H1 (cell line): ENCODE data around the gene LIMK1. TPM values are rescaled to one million over a fixed set of nuclear protein-coding genes. Genes with fewer than 3 reads are reported as not detected.

Experiments used
- CTCF ChIA-PET: fragments of 300-600 bp; sonication (Branson Sonifier 250); formaldehyde crosslinking; loops from one replicate; lab custom pipeline; 2021; ENCODE audit not compliant: partially characterized antibody; lab: Charles Lee
- POLR2A ChIA-PET: fragments of 300-600 bp; sonication (Branson Sonifier 250); formaldehyde crosslinking; loops from one replicate; lab custom pipeline; 2021; ENCODE audit warnings: inconsistent platforms; ENCODE audit not compliant: partially characterized antibody; lab: Charles Lee
- DNase-seq, 2 experiments: peaks; one replicate each; pipeline versions ENCODE4 v3.0.0 to v3.0.0-alpha.2; 2010 to 2022; ENCODE audit warnings: low spot score in 2 of 2, low read depth in 1 of 2, mixed read lengths in 1 of 2
- FAIRE-seq: peaks from 2 replicates; lab custom pipeline; 2011; peaks lifted over from hg19 to GRCh38; lab: Jason Lieb, UNC
- H2AFZ ChIP-seq: 2 replicates; pipeline ENCODE4 v1.8.1; 2012; ENCODE audit warnings: low read length, inconsistent platforms
- H2AK5ac ChIP-seq: 2 replicates; pipeline ENCODE4 v1.6.1; 2013; ENCODE audit warnings: low read depth, low read length
- H2BK120ac ChIP-seq: replicated peaks from 2 replicates; pipeline ENCODE3; 2013; ENCODE audit warnings: low read depth, low read length, inconsistent platforms
- H2BK12ac ChIP-seq: 2 replicates; pipeline ENCODE4 v1.6.1; 2013; ENCODE audit warnings: low read depth, low read length
- H2BK15ac ChIP-seq: 2 replicates; pipeline ENCODE4 v1.6.1; 2013; ENCODE audit warnings: low read length
- H2BK20ac ChIP-seq: 2 replicates; pipeline ENCODE4 v1.6.1; 2013; ENCODE audit warnings: low read length
- H2BK5ac ChIP-seq: 2 replicates; pipeline ENCODE4 v1.6.1; 2013; ENCODE audit warnings: low read depth, low read length
- H3K14ac ChIP-seq: 2 replicates; pipeline ENCODE4 v1.6.1; 2013; ENCODE audit warnings: inconsistent platforms; ENCODE audit not compliant: insufficient read length
- H3K18ac ChIP-seq: 2 replicates; pipeline ENCODE4 v1.6.1; 2013; ENCODE audit warnings: low read length; ENCODE audit errors: extremely low read depth
- H3K23ac ChIP-seq: 2 replicates; pipeline ENCODE4 v1.6.1; 2013; ENCODE audit warnings: inconsistent platforms; ENCODE audit not compliant: insufficient read length
- H3K23me2 ChIP-seq: 2 replicates; pipeline ENCODE4 v1.6.1; 2013; ENCODE audit warnings: low read depth, low read length
- H3K27ac ChIP-seq: 2 replicates; pipeline ENCODE4 v1.6.1; 2011; ENCODE audit warnings: low read depth, low read length, inconsistent platforms
- H3K27me3 ChIP-seq, 4 experiments: replicated peaks in 1 of 4; 1 replicate in 1 of 4; 2 replicates in 3 of 4; pipeline versions ENCODE4 v1.6.1 to v1.8.1; 2011 to 2013; ENCODE audit warnings: low read length in 3 of 4, mild to moderate bottlenecking in 3 of 4, inconsistent platforms in 2 of 4, mixed read lengths in 2 of 4, moderate library complexity in 1 of 4; ENCODE audit not compliant: control insufficient read depth in 3 of 4, insufficient read depth in 3 of 4; ENCODE audit errors: extremely low read depth in 1 of 4
- H3K36me3 ChIP-seq, 4 experiments: 2 replicates each; pipeline versions ENCODE4 v1.6.1 to v1.8.1; 2011 to 2013; ENCODE audit warnings: mild to moderate bottlenecking in 4 of 4, low read length in 3 of 4, moderate library complexity in 2 of 4, control low read depth in 1 of 4, inconsistent platforms in 1 of 4; ENCODE audit not compliant: insufficient read depth in 4 of 4, control insufficient read depth in 2 of 4
- H3K4ac ChIP-seq: replicated peaks from 2 replicates; pipeline ENCODE3; 2013; ENCODE audit warnings: low read length, low read depth, mixed read lengths, inconsistent platforms; ENCODE audit not compliant: insufficient read length
- H3K4me1 ChIP-seq, 4 experiments: replicated peaks in 1 of 4; 1 replicate in 1 of 4; 2 replicates in 3 of 4; pipeline versions ENCODE4 v1.6.1 to v1.8.1; 2011 to 2013; ENCODE audit warnings: low read length in 3 of 4, inconsistent platforms in 2 of 4, mixed read lengths in 1 of 4; ENCODE audit not compliant: insufficient read depth in 4 of 4, control insufficient read depth in 3 of 4
- H3K4me2 ChIP-seq, 2 experiments: 2 replicates each; pipeline versions ENCODE4 v1.6.1 to v1.8.1; 2011 to 2013; ENCODE audit warnings: low read depth in 2 of 2, low read length in 2 of 2, control low read depth in 1 of 2, inconsistent platforms in 1 of 2, mild to moderate bottlenecking in 1 of 2; ENCODE audit not compliant: insufficient read depth in 1 of 2
- H3K4me3 ChIP-seq, 4 experiments: fragments of 200-600, 300-600 bp in 1 of 4; sonication (generic), shearing (Covaris generic), sonication (Bioruptor Twin) in 1 of 4; 2 replicates each; pipeline versions ENCODE4 v1.5.1 to v1.8.1; 2011 to 2016; ENCODE audit warnings: low read length in 4 of 4, low read depth in 3 of 4, control low read depth in 2 of 4, inconsistent platforms in 2 of 4, mild to moderate bottlenecking in 2 of 4, mixed read lengths in 1 of 4, moderate library complexity in 1 of 4; ENCODE audit not compliant: insufficient read depth in 2 of 4; ENCODE audit errors: extremely low read depth in 1 of 4
- H3K56ac ChIP-seq: replicated peaks from 2 replicates; pipeline ENCODE3; 2013; ENCODE audit warnings: low read depth, mild to moderate bottlenecking, mixed read lengths, low read length, inconsistent platforms; ENCODE audit not compliant: insufficient read length
- H3K79me1 ChIP-seq: 2 replicates; pipeline ENCODE4 v1.6.1; 2013; ENCODE audit warnings: low read depth, low read length, control low read depth
- H3K79me2 ChIP-seq, 2 experiments: 2 replicates each; pipeline versions ENCODE4 v1.6.1 to v1.8.1; 2012 to 2013; ENCODE audit warnings: low read length in 2 of 2, mild to moderate bottlenecking in 2 of 2, inconsistent platforms in 1 of 2; ENCODE audit not compliant: insufficient read depth in 2 of 2, control insufficient read depth in 1 of 2
- H3K9ac ChIP-seq, 4 experiments: replicated peaks in 1 of 4; 1 replicate in 1 of 4; 2 replicates in 3 of 4; pipeline versions ENCODE4 v1.6.1 to v1.8.1; 2011 to 2013; ENCODE audit warnings: low read depth in 3 of 4, low read length in 3 of 4, control low read depth in 2 of 4, mild to moderate bottlenecking in 2 of 4, moderate library complexity in 2 of 4, inconsistent platforms in 1 of 4; ENCODE audit errors: extremely low read depth in 1 of 4
- H3K9me3 ChIP-seq, 2 experiments: 2 replicates each; pipeline versions ENCODE4 v1.6.1 to v1.8.1; 2012 to 2013; ENCODE audit warnings: mild to moderate bottlenecking in 2 of 2, moderate library complexity in 2 of 2, control low read depth in 1 of 2, inconsistent platforms in 1 of 2, low read depth in 1 of 2, low read length in 1 of 2, mixed read lengths in 1 of 2; ENCODE audit not compliant: insufficient read depth in 2 of 2
- H4K20me1 ChIP-seq, 2 experiments: replicated peaks in 1 of 2; 2 replicates each; pipeline versions ENCODE3 to v1.8.1; 2011 to 2013; ENCODE audit warnings: inconsistent platforms in 2 of 2, low read length in 2 of 2, mild to moderate bottlenecking in 1 of 2; ENCODE audit not compliant: insufficient read depth in 2 of 2, control insufficient read depth in 1 of 2
- H4K5ac ChIP-seq: 2 replicates; pipeline ENCODE4 v1.6.1; 2013; ENCODE audit warnings: low read length, low read depth, mixed read lengths, inconsistent platforms; ENCODE audit not compliant: insufficient read length
- H4K8ac ChIP-seq: 2 replicates; pipeline ENCODE4 v1.8.0; 2013; ENCODE audit warnings: mild to moderate bottlenecking, moderate library complexity, low read length, inconsistent platforms; ENCODE audit not compliant: insufficient read depth; ENCODE audit errors: extremely low read depth
- H4K91ac ChIP-seq: replicated peaks from 2 replicates; pipeline ENCODE3; 2013; ENCODE audit warnings: low read length, mixed read lengths, inconsistent platforms; ENCODE audit not compliant: insufficient read length
- ASH2L ChIP-seq: fragments of 200-600, 300-600 bp; sonication (generic); IDR thresholded peaks from one replicate; pipeline ENCODE4 v1.7.1; 2017; ENCODE audit warnings: low read length
- CBX5 ChIP-seq: fragments of 300-800, 300-1000 bp; sonication (generic); IDR thresholded peaks from 2 replicates; pipeline ENCODE4 v1.7.1; 2016; ENCODE audit warnings: antibody characterized with exemption, low read length, low read depth
- CHD2 ChIP-seq: IDR thresholded peaks from 2 replicates; pipeline ENCODE4 v1.6.1; 2012; ENCODE audit warnings: low read length, improper control_type of control experiment
- CREB1 ChIP-seq: IDR thresholded peaks from 2 replicates; pipeline ENCODE4 v1.6.1; 2012; ENCODE audit warnings: inconsistent platforms
- EGR1 ChIP-seq: IDR thresholded peaks from 2 replicates; pipeline ENCODE4 v1.6.1; 2011; ENCODE audit warnings: low read depth, low read length, borderline replicate concordance
- GTF2F1 ChIP-seq: IDR thresholded peaks from 2 replicates; pipeline ENCODE4 v1.6.1; 2012; ENCODE audit warnings: low read depth, low read length, improper control_type of control experiment, borderline replicate concordance
- MAX ChIP-seq: IDR thresholded peaks from 2 replicates; pipeline ENCODE4 v1.6.1; 2012; ENCODE audit warnings: inconsistent platforms
- NRF1 ChIP-seq: IDR thresholded peaks from 2 replicates; pipeline ENCODE4 v1.6.1; 2011; ENCODE audit warnings: mild to moderate bottlenecking, low read depth, low read length, improper control_type of control experiment
- RAD21 ChIP-seq, 2 experiments: IDR thresholded peaks in 1 of 2; conservative IDR thresholded peaks in 1 of 2; 2 replicates each; pipeline ENCODE4 v1.6.1; 2011; ENCODE audit warnings: low read depth in 2 of 2, low read length in 2 of 2, improper control_type of control experiment in 1 of 2, inconsistent platforms in 1 of 2, mild to moderate bottlenecking in 1 of 2, moderate library complexity in 1 of 2
- SIRT6 ChIP-seq: IDR thresholded peaks from one replicate; pipeline ENCODE4 v1.7.1; 2012; ENCODE audit warnings: low read length, inconsistent platforms
- SP1 ChIP-seq: IDR thresholded peaks from 2 replicates; pipeline ENCODE4 v1.6.1; 2011; ENCODE audit warnings: low read depth, low read length
- WGBS, 2 experiments: shearing (Covaris generic) in 1 of 2; methylation state at CpG; one replicate each; pipeline versions ENCODE4 v1.1.6 to v1.1.7; 2013 to 2015; ENCODE audit warnings: low lambda C conversion rate in 2 of 2, mixed read lengths in 2 of 2, inconsistent platforms in 1 of 2, low coverage in 1 of 2, missing lambda C conversion rate in 1 of 2; ENCODE audit not compliant: insufficient replicate concordance in 2 of 2, insufficient coverage in 1 of 2, insufficient read length in 1 of 2; ENCODE audit errors: extremely low coverage in 1 of 2, missing lambda C conversion rate in 1 of 2; 5-methylcytosine and 5-hydroxymethylcytosine counted together
- polyA plus RNA-seq, 7 experiments: library from polyadenylated mRNA; depleted of rRNA in 3 of 7; stranded (reverse) in 5 of 7; unstranded in 2 of 7; fragments of >200 nt in 5 of 7; fragments of 200-250 nt in 2 of 7; gene quantifications; 1 replicate in 5 of 7; 2 replicates in 1 of 7; 4 replicates in 1 of 7; pipeline versions ENCODE4 v1.2.1 to v1.2.3, GENCODE V29; 2011 to 2013; ENCODE audit warnings: missing spikeins in 2 of 7, mixed read lengths in 2 of 7
- total RNA-seq: library from RNA; stranded (reverse); fragmentation: NEBNext Ultra II Directional; extraction: Animal tissue kit (Norgen Biotek cat#: 25700); gene quantifications from 2 replicates; pipeline ENCODE4 v1.2.1, GENCODE V29; 2021

Gene LIMK1
- total and polyA plus RNA-seq, 2 of the 8 experiments (the other 6 are each of a cell fraction or from before 2014, with no cell fraction given), result 93.5 to 108 TPM

DNA sequence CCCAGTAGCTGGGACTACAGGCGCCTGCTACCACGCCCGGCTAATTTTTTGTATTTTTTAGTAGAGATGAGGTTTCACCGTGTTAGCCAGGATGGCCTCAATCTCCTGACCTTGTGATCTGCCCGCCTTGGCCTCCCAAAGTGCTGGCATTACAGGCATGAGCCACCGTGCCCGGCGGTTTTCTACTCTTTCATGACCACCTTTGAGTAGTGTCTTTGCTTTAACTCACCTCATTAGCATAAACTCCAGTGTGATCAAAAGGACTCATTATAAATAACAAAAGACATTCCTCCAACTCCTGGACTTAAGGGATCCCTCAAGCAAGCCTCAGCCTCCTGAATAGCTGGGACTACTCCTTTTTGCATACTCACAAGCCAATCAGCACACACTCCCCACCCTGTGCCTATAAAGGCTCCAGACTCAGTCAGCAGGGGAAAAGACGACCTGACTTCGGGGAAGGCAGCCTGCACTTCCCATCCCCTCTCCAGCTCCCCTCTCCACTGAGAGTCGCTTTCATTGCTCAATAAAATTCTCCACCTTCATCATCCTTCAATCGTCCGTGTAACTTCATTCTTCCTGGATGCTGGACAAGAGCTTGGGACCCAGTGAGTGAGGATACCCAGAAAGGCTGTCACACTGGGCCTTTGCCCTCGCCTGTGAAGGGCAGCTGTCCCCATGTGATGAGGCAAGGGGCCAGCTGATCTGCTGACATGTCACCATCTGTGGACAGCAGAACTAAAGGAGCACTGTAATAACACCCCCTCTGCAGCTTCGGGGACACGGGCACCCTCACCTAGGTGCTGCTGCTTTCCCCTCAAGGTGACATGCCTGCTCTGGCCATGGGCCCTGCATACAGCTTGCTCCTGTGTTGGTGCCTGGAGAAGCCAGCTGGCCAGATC, 55.6 kb downstream of the LIMK1 start:
- Histone ChIP-seq H3K79me2 (no peaks in the 10 kb centered on the region), H3K36me3 (no peaks in the 10 kb centered on the region), H2BK12ac (peak overlapping the region; percentile 94), H3K4me2 (peak overlapping the region; percentile 54 to 67), H3K23ac (no peak overlapping the region), H3K79me1 (no peaks in the 10 kb centered on the region), H2BK15ac (peak overlapping the region; percentile 84), H3K18ac (peak overlapping the region; percentile 80), H2BK5ac (peak overlapping the region; percentile 94; the same call in 1 of the 2 replicates), H3K27ac (0 out of 2 replicates have a peak overlapping the region, but pooled peaks have one; percentile 21), H3K9me3 (no peaks in the 10 kb centered on the region), H2BK20ac (peak overlapping the region; percentile 94), H3K14ac (no peak overlapping the region), H2BK120ac (peak overlapping the region; percentile 83), H2AFZ (0 out of 2 replicates have a peak overlapping the region, but pooled peaks have one; percentile 5), H3K56ac (no peak overlapping the region), H3K27me3 (no peaks in the 10 kb centered on the region), H2AK5ac (peak overlapping the region; percentile 58; the same call in 1 of the 2 replicates), H3K23me2 (peaks cover 3% of the 10 kb centered on the region; the same call in 1 of the 2 replicates), H3K4me1 (peaks cover 0 to 10% (median 6%) of the 10 kb centered on the region in 4 experiments; a peak in 6 of 7 replicates), H4K8ac (no peak overlapping the region), H3K4me3 (peak overlapping the region in 1 of 4 experiments; percentile 45; a peak in 2 of 8 replicates), H4K91ac (peak overlapping the region; percentile 61), H4K5ac (no peak overlapping the region), H3K4ac (peak overlapping the region; percentile 73), H3K9ac (no peak overlapping the region), H4K20me1 (no peaks in the 10 kb centered on the region)
- 22% methylated on average over 14 of the region's 16 CpGs; no CpG with 5 or more reads in 1 of the 2 experiments for WGBS, 2 experiments
- ChIA-PET POLR2A (interaction anchor here (0.7 to 2.7 kb wide), 18 partner anchors 9 to 401 kb away, joined by 3 to 24 read pairs (median 4); partner anchors contain the start of gene EIF4H), CTCF (interaction anchor here (0.5 to 2.4 kb wide), 11 partner anchors 9 to 533 kb away, joined by 3 to 6 read pairs (median 3); no protein-coding TSS in a partner anchor)
- FAIRE-seq, result peak; percentile 62
- DNase-seq, result peak; percentile 67 to 81
- TF ChIP-seq SP1, result no peak
- no peak for TF ChIP-seq CHD2
- TF ChIP-seq CREB1, result 0 out of 2 replicates have a peak, but pooled peaks have one; percentile 29
- peak; percentile 92 for TF ChIP-seq ASH2L
- no peak for TF ChIP-seq NRF1
- peak; percentile 14; the same call in 1 of the 2 replicates for TF ChIP-seq MAX
- TF ChIP-seq RAD21 (IDR thresholded peaks at IDR 0.05 in 1 of 2, conservative IDR thresholded peaks at IDR 0.05 in 1 of 2; ENCODE audit: low read depth in 2 of 2, low read length in 2 of 2), result no peak
- no peak for TF ChIP-seq EGR1
- no peak for TF ChIP-seq SIRT6
- TF ChIP-seq GTF2F1, result no peak
- no peak for TF ChIP-seq CBX5
